CD4-positive, alpha-beta T cell (primary cell): ENCODE results near the gene IL17RE. TPM values are rescaled to one million over a fixed set of nuclear protein-coding genes. Genes with fewer than 3 reads are reported as not detected.
"Not testable (repeated sequence)": the region's sequence is repeated elsewhere in the genome, so short reads cannot be mapped to it uniquely, and the experiment has no call there.

Experiments
- ATAC-seq: fragments of 200-7000 bp; cut with Tn5 transposase; one replicate; pipeline ENCODE4 v1.10.0; 2022; ENCODE audit warnings: mild to moderate bottlenecking; ENCODE audit not compliant: poor library complexity
- CTCF ChIA-PET: fragments of 350-600 bp; sonication (Branson Sonifier 250); formaldehyde crosslinking; loops from one replicate; lab custom pipeline; 2021; ENCODE audit warnings: antibody characterized with exemption, inconsistent platforms; lab: Charles Lee
- POLR2A ChIA-PET: fragments of 350-600 bp; sonication (Branson Sonifier 250); formaldehyde crosslinking; loops from one replicate; lab custom pipeline; 2021; ENCODE audit warnings: antibody characterized with exemption, inconsistent platforms; lab: Charles Lee
- DNase-seq, 14 experiments: peaks; one replicate each; pipeline ENCODE4 v3.0.0-alpha.2; 2013 to 2020; ENCODE audit warnings: mixed read lengths in 2 of 14
- H3K27ac ChIP-seq, 2 donors: one replicate each; pipeline versions ENCODE4 v1.5.1 to v1.7.0; 2013; ENCODE audit warnings: low read length in 2 of 2, low read depth in 1 of 2, mild to moderate bottlenecking in 1 of 2
- H3K27me3 ChIP-seq, 2 experiments: 1 replicate in 1 of 2; 2 replicates in 1 of 2; pipeline versions ENCODE4 v1.6.1 to v1.7.0; 2013; ENCODE audit warnings: low read length in 2 of 2, control low read depth in 1 of 2, mild to moderate bottlenecking in 1 of 2, moderate library complexity in 1 of 2; ENCODE audit not compliant: insufficient read depth in 2 of 2, control insufficient read depth in 1 of 2
- H3K36me3 ChIP-seq: one replicate; pipeline ENCODE4 v1.6.1; 2013; ENCODE audit warnings: low read length, control low read depth; ENCODE audit not compliant: insufficient read depth
- H3K4me1 ChIP-seq: one replicate; pipeline ENCODE4 v1.6.1; 2013; ENCODE audit warnings: low read length, control low read depth; ENCODE audit not compliant: insufficient read depth
- H3K4me3 ChIP-seq: one replicate; pipeline ENCODE4 v1.5.1; 2013; ENCODE audit warnings: mild to moderate bottlenecking, low read length, moderate library complexity
- H3K9me3 ChIP-seq, 2 experiments: 1 replicate in 1 of 2; 2 replicates in 1 of 2; pipeline versions ENCODE4 v1.6.1 to v1.7.0; 2013; ENCODE audit warnings: low read length in 2 of 2, mild to moderate bottlenecking in 2 of 2, control low read depth in 1 of 2, moderate library complexity in 1 of 2; ENCODE audit not compliant: control insufficient read depth in 1 of 2, insufficient read depth in 1 of 2
- H3K27ac Mint-ChIP-seq: one replicate; pipeline ENCODE4 v1.8.0; 2020; ENCODE audit warnings: mixed read lengths
- H3K27me3 Mint-ChIP-seq: one replicate; pipeline ENCODE4 v1.8.0; 2021; ENCODE audit warnings: mixed read lengths
- H3K36me3 Mint-ChIP-seq: one replicate; pipeline ENCODE4 v1.8.0; 2021; ENCODE audit warnings: low read depth, mixed read lengths
- H3K4me1 Mint-ChIP-seq: one replicate; pipeline ENCODE4 v1.8.0; 2021; ENCODE audit warnings: low read depth, mixed read lengths
- H3K4me3 Mint-ChIP-seq: one replicate; pipeline ENCODE4 v1.8.0; 2020; ENCODE audit warnings: mild to moderate bottlenecking, mixed read lengths
- H3K9me3 Mint-ChIP-seq: one replicate; pipeline ENCODE4 v1.8.0; 2020; ENCODE audit warnings: mixed read lengths
- intact Hi-C, 2 experiments: fragments of 100-400 bp; cut with DNase I in 1 of 2; cut with micrococcal nuclease in 1 of 2; formaldehyde crosslinking; loops; one replicate each; pipeline versions ENCODE4 v1.15.1 to v1.9.0; 2023 to 2025; cut with DNase I, micrococcal nuclease
- total RNA-seq, 174 experiments: library from RNA in 2 of 174; stranded (reverse) in 2 of 174; gene quantifications; one replicate each; pipeline ENCODE4 v1.2.3 and lab custom pipeline; 2021 to 2026
- TF ChIP-seq, protein P1 (sequence below): fragments of 200-600 bp; IDR thresholded peaks from one replicate; pipeline ENCODE4 v1.8.0; 2022; ENCODE audit warnings: antibody characterized with exemption, mild to moderate bottlenecking

Gene IL17RE
- total RNA-seq, 2 experiments from 2014 or later, result 1.4 to 1.6 TPM

DNA sequence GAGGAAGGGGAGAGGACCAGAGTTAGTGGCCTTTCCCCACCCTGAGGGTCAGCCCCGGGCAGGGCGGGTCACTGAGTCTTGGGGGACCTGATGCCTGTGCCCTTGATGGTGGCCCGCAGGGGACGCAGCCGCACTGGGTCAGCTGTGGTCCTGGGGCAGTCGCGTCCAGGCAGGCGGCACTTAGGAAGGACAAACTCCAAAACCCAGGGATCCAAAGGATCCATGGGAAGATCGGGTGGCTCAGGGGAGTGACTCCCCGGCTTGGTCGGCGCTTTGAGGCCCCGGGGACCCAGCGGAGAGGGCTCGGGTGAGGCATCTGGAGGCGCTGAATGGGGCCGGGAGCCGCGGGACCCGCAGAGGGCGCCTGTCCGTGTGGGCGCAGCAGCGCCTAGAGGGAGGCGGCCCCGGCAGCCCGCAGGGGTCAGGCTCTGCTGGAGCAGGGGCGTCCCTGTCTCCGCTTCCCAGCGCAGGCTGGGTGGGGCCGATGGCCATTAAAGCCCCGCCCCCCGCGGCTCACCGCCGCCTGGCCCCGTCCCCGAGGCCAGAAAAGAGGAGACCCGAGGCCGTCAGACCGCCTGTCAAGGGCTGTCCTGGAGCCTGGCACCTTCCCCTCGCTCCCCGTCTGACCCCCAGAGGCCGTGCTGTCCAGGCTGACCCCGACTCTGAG lies 40.1 kb upstream of the IL17RE start:
- Mint-ChIP-seq H3K27me3 (peaks cover 9% of the 10 kb centered on the region), H3K4me1 (no peaks in the 10 kb centered on the region), H3K27ac (no peak overlapping the region), H3K9me3 (no peaks in the 10 kb centered on the region), H3K36me3 (no peaks in the 10 kb centered on the region), H3K4me3 (no peak overlapping the region)
- ATAC-seq, result peak; percentile 61
- Histone ChIP-seq H3K4me1 (peaks cover 9% of the 10 kb centered on the region), H3K27ac (no peak overlapping the region), H3K9me3 (peaks cover 0 to 8% of the 10 kb centered on the region in 2 experiments), H3K27me3 (peaks cover 11 to 17% of the 10 kb centered on the region in 2 experiments), H3K4me3 (no peak overlapping the region), H3K36me3 (no peaks in the 10 kb centered on the region)
- intact Hi-C loops, result no loop called here
- ChIA-PET CTCF (no interaction called here), POLR2A (no interaction called here)
- DNase-seq, result peak in 7 of 14 experiments; percentile 10 to 58 (median 30)
- TF ChIP-seq, protein P1, sequence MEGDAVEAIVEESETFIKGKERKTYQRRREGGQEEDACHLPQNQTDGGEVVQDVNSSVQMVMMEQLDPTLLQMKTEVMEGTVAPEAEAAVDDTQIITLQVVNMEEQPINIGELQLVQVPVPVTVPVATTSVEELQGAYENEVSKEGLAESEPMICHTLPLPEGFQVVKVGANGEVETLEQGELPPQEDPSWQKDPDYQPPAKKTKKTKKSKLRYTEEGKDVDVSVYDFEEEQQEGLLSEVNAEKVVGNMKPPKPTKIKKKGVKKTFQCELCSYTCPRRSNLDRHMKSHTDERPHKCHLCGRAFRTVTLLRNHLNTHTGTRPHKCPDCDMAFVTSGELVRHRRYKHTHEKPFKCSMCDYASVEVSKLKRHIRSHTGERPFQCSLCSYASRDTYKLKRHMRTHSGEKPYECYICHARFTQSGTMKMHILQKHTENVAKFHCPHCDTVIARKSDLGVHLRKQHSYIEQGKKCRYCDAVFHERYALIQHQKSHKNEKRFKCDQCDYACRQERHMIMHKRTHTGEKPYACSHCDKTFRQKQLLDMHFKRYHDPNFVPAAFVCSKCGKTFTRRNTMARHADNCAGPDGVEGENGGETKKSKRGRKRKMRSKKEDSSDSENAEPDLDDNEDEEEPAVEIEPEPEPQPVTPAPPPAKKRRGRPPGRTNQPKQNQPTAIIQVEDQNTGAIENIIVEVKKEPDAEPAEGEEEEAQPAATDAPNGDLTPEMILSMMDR, result no peak

DNA sequence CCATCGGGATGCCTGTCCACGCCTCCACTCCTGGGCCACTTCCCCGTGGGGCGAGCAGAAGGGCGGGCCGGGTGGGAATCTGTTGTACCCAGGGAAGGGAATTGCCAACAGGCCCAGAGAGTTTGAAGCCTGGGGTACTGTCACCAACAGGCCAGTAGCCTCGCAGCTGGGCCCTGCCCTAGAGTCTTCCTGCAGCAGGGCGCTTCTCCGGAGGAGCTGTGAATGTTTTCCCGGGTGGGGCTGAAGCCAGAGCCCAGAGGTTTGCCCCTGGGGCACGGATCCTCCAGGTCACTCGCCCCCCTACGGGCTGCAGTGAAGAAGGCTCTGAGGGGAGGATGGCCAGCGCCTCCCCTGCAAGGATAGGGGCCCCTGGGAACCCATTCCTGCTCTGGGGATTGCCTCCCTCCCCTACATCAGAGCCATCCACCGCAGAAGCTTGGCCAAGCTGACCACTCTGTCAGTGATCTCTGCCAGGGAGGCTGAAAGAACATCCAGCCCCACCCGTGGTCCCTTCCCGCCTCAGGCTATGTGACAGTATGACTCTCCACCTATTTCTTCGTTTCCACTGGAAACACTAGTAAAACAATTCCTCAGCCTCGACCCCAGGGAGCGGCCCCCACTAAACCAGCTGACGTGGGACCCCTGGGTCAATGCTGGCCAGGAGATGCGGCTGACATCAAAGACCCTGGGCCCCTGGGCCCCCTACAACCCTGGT lies 39.4 kb upstream of the IL17RE start:
- peaks cover 9% of the 10 kb centered on the region for H3K27me3 Mint-ChIP-seq
- DNase-seq, result no peak
- H3K4me1 Mint-ChIP-seq, result no peaks in the 10 kb centered on the region
- Histone ChIP-seq H3K9me3 (peaks cover 0 to 8% of the 10 kb centered on the region in 2 experiments), H3K4me1 (peaks cover 9% of the 10 kb centered on the region), H3K27me3 (peaks cover 11 to 17% of the 10 kb centered on the region in 2 experiments), H3K4me3 (no peak overlapping the region), H3K36me3 (no peaks in the 10 kb centered on the region), H3K27ac (no peak overlapping the region)
- ChIA-PET POLR2A (no interaction called here), CTCF (interaction anchor here (0.6 kb wide), 1 partner anchor 81 kb away, joined by 3 read pairs; no protein-coding TSS in a partner anchor)
- H3K4me3 Mint-ChIP-seq, result no peak overlapping the region
- intact Hi-C loops, result no loop called here
- H3K36me3 Mint-ChIP-seq, result no peaks in the 10 kb centered on the region
- H3K9me3 Mint-ChIP-seq, result no peaks in the 10 kb centered on the region
- TF ChIP-seq, protein P1, result no peak
- no peak for ATAC-seq
- H3K27ac Mint-ChIP-seq, result no peak overlapping the region

DNA sequence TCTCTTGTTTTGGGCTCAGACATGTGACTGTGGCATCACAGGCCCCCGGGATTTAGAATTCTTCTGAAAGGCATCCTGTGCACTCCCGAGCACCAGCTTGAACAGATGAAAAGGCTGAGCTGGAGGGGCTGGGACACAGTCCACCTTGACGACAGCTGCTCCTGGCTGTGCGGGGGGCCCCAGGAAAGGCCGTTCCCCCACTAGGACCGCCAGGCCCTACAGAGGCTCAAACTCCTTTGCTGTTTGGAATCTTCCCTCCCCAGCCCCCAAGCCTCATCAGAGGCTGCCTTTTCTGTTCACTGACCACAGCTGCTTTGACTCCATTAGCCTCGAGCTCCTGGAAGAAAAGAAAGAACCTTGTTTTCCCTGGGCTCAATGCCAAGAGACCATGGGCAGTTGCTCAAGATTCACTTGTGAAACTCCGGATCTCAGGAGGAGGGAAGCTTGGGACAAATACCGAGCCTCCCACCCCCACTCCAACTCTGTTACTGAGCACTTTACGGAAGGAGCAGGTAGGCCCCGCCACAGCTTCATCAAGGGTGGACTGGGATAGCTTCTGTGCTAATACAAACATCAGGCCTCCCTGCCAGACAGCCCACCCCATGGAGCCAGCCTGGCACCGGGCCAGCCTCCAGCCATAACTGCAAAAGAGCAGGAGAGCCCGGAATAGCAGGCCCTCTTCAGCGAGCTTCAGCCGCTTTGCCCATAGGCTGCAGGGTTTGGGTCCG lies 38.3 kb upstream of the IL17RE start:
- peaks cover 11 to 17% of the 10 kb centered on the region in 2 experiments for H3K27me3 ChIP-seq
- TF ChIP-seq, protein P1, result no peak
- H3K27ac ChIP-seq, result no peak overlapping the region
- peaks cover 0 to 8% of the 10 kb centered on the region in 2 experiments for H3K9me3 ChIP-seq
- ATAC-seq, result no peak
- Mint-ChIP-seq H3K36me3 (no peaks in the 10 kb centered on the region), H3K9me3 (no peaks in the 10 kb centered on the region), H3K4me3 (no peak overlapping the region), H3K27ac (no peak overlapping the region), H3K4me1 (no peaks in the 10 kb centered on the region), H3K27me3 (peaks cover 9% of the 10 kb centered on the region)
- ChIA-PET POLR2A (interaction anchor here (1.1 kb wide), 1 partner anchor 27 kb away, joined by 5 read pairs; the partner anchor contains the start of gene JAGN1), CTCF (no interaction called here)
- H3K4me3 ChIP-seq, result no peak overlapping the region
- intact Hi-C loops, result no loop called here
- H3K36me3 ChIP-seq, result no peaks in the 10 kb centered on the region
- peaks cover 9% of the 10 kb centered on the region for H3K4me1 ChIP-seq
- DNase-seq, result no peak

DNA sequence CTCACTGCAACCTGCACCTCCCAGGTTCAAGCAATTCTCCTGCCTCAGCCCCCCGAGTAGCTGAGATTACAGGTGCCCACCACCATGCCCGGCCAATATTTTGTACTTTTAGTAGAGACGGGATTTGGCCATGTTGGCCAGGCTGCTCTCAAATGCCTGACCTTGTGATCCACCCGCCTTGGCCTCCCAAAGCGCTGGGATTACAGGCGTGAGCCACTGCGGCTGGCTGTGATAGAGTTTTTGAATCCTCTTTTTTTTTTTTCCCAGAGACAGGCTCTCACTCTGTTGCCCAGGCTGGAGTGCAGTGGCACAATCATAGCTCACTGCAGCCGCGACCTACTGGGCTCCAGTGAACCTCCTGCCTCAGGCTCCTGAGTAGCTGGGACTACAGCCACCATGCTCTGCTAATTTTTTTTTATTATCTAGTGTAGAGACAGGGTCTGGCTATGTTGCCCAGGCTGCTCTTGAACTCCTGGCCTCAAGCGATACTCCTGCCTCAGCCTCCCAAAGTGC lies 37.5 kb upstream of the IL17RE start:
- intact Hi-C loops, ATAC-seq, H3K27me3 Mint-ChIP-seq, H3K36me3 ChIP-seq, H3K36me3 Mint-ChIP-seq, H3K4me1 Mint-ChIP-seq, H3K4me3 Mint-ChIP-seq, H3K4me1 ChIP-seq, H3K27ac Mint-ChIP-seq, DNase-seq, H3K27ac ChIP-seq, H3K9me3 Mint-ChIP-seq, CTCF ChIA-PET, H3K9me3 ChIP-seq, H3K4me3 ChIP-seq: not testable (repeated sequence)
- peaks cover 11 to 17% of the 10 kb centered on the region in 2 experiments for H3K27me3 ChIP-seq
- POLR2A ChIA-PET, result interaction anchor here (1.1 kb wide), 1 partner anchor 26 kb away, joined by 5 read pairs; the partner anchor contains the start of gene JAGN1
